Activated naive CD4-positive, alpha-beta T cell treated with anti-CD3 and anti-CD28 coated beads, Interleukin-2, amount 50 U/mL, for 72 hours (primary cell): ENCODE measurements around the gene FAM222A. TPM values are rescaled to one million over a fixed set of nuclear protein-coding genes. Genes with fewer than 3 reads are reported as not detected.

ENCODE experiments used
- ATAC-seq, 2 donors: fragments of 150-1000 bp; cut with Tn5 transposase; 2 replicates each; pipeline ENCODE4 v1.10.0; 2021; ENCODE audit warnings: mild to moderate bottlenecking in 2 of 2, moderate library complexity in 2 of 2
- DNase-seq, 2 donors: peaks; one replicate each; pipeline ENCODE4 v3.0.0; 2021 to 2022; ENCODE audit warnings: low spot score in 2 of 2
- H3K27ac Mint-ChIP-seq, 2 donors: one replicate each; pipeline ENCODE4 v1.8.0; 2022; ENCODE audit warnings: mild to moderate bottlenecking in 2 of 2, mixed read lengths in 2 of 2
- H3K36me3 Mint-ChIP-seq, 2 donors: one replicate each; pipeline ENCODE4 v1.8.0; 2022; ENCODE audit warnings: mixed read lengths in 2 of 2
- H3K9me3 Mint-ChIP-seq, 2 donors: one replicate each; pipeline ENCODE4 v1.8.0; 2022; ENCODE audit warnings: mixed read lengths in 2 of 2
- total RNA-seq, 2 donors: library from RNA; stranded (reverse); gene quantifications; one replicate each; pipeline ENCODE4 v1.2.3, GENCODE V29; 2022

The FAM222A gene
- total RNA-seq, 2 donors from 2014 or later = 0.18 to 1.2 TPM

DNA sequence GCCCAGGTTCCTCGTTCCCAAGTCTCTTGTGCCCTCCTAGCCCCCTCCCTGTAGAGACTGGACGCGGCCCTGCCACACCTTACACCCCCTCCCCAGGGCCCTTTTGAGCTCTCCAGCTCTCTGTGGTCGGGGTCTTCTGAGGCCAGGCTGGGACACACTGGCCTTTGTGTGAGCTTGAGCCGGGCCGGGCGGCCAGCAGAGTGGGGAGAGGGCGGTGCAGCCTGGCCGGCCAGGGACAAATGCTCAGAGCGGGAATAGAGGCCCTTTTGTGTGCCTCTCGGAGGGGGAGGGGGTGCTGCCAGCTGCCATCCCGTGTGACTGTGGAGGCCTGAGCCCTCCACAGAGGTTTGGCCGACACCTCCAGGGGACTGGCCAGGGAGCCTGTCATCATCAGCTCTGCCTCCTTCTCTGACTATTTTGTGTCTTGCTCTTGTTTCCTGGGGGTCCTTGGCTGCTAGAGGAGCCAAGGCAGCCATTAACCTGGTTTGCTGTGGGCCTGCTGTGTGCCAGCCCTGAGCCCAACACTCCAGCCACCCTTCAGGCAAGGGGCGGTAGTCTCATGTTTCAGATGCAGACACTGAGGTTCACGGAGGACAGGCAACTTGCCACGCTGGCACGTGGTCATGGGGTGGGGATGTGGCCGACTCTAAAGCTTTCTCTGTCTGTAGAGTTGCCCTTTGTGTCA, 13.6 kb downstream of the FAM222A start:
- no peaks in the 10 kb centered on the region for H3K9me3 Mint-ChIP-seq
- H3K36me3 Mint-ChIP-seq = no peaks in the 10 kb centered on the region
- ATAC-seq (no peak), DNase-seq (no peak)
- H3K27ac Mint-ChIP-seq = no peak overlapping the region

DNA sequence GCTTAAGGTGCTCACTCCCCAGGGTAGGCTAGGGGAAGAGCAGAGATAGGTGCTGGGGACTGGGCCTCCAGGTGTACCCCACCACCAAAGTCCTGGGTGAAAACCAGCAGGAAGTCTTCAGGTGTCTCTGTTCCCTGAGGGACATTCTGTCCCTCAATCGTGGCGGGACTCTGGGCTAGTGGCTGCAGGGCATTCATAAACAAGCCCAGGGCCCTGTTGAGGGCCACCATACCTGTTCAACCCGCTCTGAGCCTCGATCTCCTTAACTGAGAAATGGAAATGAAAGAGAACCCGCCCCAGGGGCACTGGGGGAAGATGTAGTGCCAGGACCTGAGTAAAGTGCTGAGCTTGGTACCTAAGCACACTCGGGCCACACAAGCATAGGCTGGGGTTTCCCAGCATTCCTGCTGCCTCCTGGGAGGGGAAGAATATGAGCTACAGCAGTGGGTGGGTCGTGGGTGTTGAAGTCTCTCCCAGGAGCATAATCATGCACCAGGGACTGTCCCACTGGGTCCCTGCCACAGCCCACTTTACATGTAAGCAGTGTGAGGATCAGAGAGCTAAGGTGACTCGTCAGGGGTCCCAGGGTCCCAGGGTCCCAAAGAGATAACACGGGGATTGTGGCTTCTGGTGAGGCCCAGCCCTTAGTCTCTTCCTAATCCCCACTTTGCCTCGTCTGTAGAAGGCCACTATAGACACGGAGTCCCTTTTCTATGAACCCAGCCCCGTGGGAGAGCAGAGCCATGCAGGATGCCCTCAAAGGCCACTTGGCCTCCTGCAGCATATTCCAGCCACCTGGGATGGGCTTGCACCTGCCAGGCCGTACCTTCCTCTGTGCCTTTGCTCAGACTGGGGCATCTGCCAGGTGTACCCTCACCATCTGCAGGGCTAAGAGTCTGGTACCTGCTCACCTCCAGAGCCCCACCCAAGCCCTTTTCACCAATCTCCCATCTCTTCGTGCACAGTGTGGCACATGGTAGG, 14.4 kb downstream of the FAM222A start:
- Mint-ChIP-seq H3K27ac (peak overlapping the region in 1 of 2 donors; percentile 70), H3K36me3 (no peaks in the 10 kb centered on the region), H3K9me3 (no peaks in the 10 kb centered on the region)
- ATAC-seq = no peak
- no peak for DNase-seq

DNA sequence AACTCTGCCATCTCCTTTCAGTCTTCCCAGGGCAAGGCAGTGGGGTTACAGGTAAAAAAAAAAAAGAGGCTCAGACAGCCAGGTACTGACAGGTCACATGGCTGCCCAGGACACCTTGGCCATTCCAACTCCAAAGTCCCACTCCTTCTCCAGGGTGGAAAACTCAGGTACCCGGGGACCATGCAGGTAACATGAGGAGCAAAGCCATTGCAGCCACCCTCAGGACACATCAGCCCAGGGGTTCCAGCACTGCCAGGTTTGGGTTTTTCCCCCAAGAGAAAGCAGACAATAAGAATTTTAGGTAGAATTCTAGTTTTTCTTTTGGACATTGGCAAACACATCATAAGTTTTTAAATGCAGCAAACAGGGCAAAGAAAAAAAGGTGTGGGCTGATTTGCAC, 15.3 kb downstream of the FAM222A start:
- no peak for DNase-seq
- no peaks in the 10 kb centered on the region for H3K36me3 Mint-ChIP-seq
- H3K27ac Mint-ChIP-seq = no peak overlapping the region
- no peaks in the 10 kb centered on the region for H3K9me3 Mint-ChIP-seq
- no peak for ATAC-seq

DNA sequence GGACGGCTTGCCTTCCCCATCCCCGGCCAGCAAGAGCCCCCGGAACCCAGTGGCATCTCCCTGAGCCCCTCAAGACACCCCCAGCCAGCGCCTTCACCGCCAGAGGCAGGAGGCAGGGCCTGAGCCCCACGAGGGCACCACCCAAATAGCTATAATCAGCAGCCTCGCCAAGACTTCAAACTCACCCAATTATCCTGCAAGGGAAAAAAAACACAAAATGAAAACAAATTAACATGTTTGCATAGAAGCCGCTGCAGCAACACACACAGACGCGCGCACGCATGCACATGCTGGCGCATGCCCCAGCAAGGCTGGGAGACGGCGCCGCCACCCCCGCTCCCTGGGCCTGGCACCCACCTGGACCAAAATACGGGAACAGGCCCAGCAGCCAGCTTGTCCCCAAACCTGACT, 15.8 kb downstream of the FAM222A start:
- no peak for DNase-seq
- Mint-ChIP-seq H3K36me3 (no peaks in the 10 kb centered on the region), H3K27ac (no peak overlapping the region), H3K9me3 (no peaks in the 10 kb centered on the region)
- ATAC-seq = no peak

DNA sequence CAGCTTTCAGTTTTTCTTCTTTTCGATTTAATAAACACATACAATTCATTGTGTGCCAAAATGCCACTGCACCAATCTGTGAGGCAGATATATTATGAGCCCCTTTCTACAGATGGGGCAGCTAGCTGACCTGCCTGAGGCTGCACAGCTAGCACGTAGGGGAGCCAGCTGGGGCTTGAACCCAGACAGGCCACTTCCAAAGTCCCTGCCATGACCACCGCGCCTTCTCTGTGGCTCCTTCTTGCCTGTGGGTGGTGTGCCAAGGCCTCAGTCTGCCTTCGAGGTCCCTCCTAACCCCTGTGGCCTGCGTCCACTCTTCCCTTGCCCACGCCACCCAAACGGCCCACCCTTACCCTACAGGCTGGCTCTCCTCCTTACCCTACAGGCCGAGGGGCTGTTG, 16.2 kb downstream of the FAM222A start:
- no peak overlapping the region for H3K27ac Mint-ChIP-seq
- no peaks in the 10 kb centered on the region for H3K9me3 Mint-ChIP-seq
- DNase-seq (no peak), ATAC-seq (no peak)
- H3K36me3 Mint-ChIP-seq = no peaks in the 10 kb centered on the region

DNA sequence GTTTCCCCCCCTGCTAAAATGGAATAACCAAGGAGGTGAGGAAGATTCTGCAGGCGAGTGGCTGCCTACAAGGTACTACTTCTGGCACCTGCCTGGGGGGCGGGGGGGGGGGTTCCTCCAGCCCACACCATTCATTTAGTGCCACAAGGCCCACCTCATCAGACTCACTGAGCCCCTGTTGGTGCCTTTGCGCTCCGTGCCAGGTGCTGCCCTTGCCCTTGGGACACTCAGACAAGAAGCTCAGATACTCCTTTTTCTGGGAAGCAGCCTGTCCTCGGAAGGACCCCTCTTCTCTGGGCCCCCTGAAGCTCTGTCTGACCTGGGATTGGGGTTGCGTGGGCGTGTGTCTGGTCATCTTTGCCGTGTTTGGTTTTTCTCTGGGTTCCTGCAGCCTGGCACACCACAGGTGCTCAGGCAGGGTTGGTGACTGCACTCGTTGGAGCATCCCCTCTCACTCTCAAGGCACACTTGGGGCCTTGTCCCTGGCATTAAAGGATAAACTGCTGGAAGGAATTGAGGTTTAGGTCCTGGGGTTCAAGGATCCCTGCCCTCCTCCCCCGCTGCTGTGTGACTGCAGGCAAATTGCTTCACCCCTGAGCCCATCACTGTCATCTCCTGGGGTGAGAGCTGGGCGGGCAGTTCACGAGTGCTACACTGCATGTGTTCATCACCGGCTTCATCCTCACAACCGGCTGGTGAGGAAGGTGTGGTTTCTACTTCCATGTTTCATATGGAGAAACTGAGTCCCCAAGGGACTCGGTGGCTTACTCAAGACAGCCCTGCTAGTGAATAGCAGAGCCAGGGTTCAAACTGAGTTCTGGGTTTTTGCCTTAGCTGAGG, 16.9 kb downstream of the FAM222A start:
- H3K36me3 Mint-ChIP-seq = no peaks in the 10 kb centered on the region
- H3K9me3 Mint-ChIP-seq = no peaks in the 10 kb centered on the region
- ATAC-seq = no peak
- DNase-seq = no peak
- H3K27ac Mint-ChIP-seq = no peak overlapping the region

DNA sequence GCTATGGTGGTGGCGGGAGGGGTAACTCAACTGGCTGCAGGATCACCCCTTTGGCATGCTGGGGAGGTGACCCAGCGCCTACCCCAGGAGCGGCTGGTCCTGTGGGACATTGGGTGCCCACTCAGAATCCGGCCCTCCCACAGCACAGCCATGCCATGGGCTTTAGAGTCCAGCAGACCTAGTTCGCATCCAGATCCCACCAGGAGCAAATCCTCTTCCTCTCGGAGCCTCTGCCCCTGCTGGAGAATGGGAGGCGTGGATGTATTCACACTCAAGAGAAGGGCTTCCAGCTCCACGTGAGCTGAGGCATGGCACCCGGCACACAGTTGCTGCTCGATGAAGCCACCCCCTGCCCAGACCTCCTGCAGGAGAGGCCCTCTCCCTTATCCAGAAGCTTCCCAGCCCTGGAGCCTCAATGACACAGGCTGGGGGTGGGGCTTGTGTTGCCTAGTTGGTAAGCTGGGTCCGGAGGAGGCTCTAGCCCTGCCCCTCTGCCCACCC, 17.7 kb downstream of the FAM222A start:
- no peaks in the 10 kb centered on the region for H3K36me3 Mint-ChIP-seq
- DNase-seq = peak in 1 of 2 donors; percentile 38
- H3K9me3 Mint-ChIP-seq = no peaks in the 10 kb centered on the region
- no peak for ATAC-seq
- H3K27ac Mint-ChIP-seq = no peak overlapping the region

DNA sequence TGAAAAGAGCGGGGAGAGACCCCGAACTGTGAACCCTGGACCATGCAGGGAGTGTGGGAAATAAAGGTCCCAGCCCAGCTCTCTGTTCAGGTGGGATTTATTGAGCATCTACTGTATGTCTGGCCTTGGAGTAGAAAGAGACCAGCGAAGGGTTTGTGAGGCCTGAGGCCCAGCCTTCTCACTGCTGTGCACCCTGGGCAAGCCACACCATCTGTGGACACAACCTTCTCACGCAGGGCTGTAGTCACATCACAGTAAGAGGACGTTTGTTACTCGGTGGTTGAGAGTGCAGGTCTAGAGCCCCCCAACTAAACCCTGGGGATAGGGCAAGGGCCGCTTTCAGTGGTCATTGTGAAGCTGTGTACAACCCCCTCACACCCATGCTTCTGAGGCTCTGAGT, 18.2 kb downstream of the FAM222A start:
- H3K27ac Mint-ChIP-seq = no peak overlapping the region
- H3K9me3 Mint-ChIP-seq = no peaks in the 10 kb centered on the region
- DNase-seq = no peak
- H3K36me3 Mint-ChIP-seq = no peaks in the 10 kb centered on the region
- ATAC-seq = no peak

DNA sequence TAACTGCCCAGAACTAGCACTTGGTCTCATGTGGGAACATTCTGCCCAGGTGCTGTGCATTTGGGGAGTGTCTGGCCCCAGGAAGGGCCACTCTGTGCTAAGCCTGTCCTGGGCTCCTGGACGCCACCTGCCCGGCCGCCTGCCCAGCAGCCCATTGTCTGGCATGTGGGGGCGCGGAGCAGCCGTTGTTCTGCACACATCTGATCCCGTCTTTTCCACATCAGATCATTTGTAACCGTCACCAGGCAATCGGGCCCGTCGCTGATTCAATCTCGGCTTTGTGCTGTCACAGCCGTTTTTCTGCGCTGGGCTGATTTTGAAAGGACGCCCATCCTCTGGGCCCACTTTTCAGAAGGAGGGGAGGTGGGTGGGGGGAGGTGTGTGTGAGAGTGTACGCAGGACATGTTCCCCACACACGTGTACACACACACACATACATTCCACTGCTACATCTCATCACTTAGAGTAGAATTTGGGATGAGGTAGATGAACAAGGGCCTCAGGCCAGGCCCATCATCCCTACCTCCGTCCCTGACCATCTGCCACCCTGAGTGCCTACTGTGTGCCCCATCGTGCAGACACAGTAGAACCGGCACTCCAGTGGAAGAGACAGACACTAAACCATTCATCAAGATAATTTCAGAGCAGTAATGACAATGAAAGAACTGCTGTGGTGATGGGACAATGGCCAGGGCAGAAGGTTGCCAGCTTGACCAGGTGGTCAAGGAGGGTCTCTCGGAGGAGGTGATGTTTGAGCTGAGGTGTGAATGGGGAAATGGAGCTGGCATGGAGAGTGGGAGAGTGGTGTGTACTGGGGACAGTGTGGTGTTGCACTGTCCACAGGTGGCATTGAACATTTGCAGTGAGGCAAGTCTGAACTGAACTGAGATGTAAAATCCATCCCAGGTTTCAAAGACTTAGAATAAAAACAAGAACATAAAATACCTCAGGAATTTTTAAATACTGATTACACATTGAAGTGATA, 19.0 kb downstream of the FAM222A start:
- DNase-seq (peak in 1 of 2 donors; percentile 25), ATAC-seq (no peak)
- Mint-ChIP-seq H3K9me3 (no peaks in the 10 kb centered on the region), H3K27ac (no peak overlapping the region), H3K36me3 (no peaks in the 10 kb centered on the region)

DNA sequence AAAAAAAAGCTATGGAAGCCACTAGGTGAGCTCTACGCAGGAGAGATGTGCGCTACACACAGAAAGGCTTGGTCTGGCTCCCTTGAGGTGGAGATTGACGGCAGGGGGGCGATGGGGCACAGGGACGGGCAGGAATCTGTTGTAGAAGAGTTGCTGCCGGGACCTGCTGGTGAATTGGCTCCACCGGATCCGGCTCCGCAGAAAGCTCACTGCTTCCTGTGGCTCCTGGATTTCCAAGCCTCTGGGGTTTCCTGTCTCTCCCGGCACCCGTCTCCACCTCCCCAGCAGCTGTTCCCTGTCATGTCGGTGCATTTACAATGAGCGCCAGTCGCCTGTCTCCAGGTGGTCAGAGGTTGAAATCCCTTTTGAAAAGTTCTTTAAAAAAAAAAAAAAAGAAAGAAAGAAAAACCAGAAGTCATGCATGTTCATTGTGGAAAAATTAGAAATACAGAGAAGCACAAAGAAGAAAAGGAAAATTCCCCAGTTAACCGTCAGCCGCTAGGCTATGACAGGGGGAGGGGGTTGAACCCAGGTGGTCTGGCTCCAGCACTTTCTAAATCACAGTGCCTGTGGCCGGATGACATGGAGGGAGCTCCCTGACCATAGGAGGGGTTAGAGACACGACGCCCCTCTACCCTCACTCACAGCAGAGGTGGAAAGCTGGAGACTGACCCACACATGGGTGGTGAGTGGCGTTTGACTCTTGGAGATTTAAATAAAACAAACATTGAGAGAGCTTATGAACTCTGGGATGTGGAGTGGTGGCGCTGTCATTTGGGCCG, 20.8 kb downstream of the FAM222A start:
- DNase-seq (no peak), ATAC-seq (no peak)
- Mint-ChIP-seq H3K27ac (no peak overlapping the region), H3K9me3 (no peaks in the 10 kb centered on the region), H3K36me3 (no peaks in the 10 kb centered on the region)

DNA sequence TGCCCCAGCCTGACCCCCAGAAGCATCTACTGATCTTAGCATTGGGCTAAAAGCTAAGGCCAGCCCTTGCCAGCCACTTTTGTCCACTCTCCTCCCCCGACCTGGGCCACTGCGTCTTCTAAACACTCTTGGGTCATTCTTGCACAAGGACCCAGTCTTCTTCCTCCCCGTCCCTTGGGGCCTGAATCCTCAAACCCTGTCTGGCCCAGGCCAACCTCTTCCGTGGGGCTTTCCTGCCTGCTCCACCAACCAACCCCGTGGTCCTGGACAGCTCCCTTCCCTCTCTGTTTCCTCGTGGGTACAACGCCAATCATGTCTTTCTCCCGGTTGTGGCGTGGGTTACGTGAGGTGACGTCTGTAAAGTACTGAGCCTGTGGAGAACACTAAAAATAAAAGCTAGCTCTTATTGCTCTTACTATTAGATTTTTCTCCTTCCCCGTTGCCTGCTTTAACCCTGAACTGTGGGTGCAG, 21.5 kb downstream of the FAM222A start:
- DNase-seq (no peak), ATAC-seq (no peak)
- H3K36me3 Mint-ChIP-seq = no peaks in the 10 kb centered on the region
- H3K9me3 Mint-ChIP-seq = no peaks in the 10 kb centered on the region
- H3K27ac Mint-ChIP-seq = no peak overlapping the region

DNA sequence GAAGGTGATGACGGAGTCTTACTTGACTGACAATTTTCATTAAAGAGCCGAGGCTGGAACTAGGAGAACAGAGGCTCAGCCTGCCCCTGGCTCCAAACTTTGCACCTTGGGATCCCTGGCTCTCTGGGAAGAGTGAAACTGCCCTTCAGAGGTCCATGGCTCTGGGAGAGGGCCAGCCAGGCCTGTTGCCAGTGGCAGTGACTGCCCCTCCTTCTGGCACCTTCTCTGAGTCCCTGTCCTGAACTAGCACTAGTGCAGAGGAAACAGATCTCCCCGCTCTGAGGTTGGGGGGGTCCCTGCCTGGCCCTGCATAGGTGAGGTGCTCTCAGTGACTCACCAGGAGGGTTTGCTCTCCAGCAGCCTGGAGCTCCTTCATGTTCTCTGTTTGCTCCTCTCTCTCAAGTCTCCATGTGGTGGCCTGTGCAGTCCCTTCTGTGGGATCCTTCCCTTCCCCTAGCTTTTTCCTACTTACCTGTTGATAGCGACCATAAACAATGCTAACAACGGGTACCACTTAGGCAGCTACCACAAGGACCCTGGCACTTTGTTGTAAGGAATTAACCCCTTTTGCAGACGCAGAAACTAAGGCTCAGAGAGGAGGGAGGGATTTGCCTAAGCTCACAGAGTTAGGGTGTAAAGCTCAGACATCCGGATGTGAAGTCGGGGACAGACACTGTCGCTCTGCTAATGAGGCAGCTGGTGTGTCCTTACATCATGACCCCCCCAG, 22.4 kb downstream of the FAM222A start:
- H3K9me3 Mint-ChIP-seq = no peaks in the 10 kb centered on the region
- ATAC-seq (no peak), DNase-seq (peak in 1 of 2 donors; percentile 35)
- no peak overlapping the region for H3K27ac Mint-ChIP-seq
- H3K36me3 Mint-ChIP-seq = no peaks in the 10 kb centered on the region

DNA sequence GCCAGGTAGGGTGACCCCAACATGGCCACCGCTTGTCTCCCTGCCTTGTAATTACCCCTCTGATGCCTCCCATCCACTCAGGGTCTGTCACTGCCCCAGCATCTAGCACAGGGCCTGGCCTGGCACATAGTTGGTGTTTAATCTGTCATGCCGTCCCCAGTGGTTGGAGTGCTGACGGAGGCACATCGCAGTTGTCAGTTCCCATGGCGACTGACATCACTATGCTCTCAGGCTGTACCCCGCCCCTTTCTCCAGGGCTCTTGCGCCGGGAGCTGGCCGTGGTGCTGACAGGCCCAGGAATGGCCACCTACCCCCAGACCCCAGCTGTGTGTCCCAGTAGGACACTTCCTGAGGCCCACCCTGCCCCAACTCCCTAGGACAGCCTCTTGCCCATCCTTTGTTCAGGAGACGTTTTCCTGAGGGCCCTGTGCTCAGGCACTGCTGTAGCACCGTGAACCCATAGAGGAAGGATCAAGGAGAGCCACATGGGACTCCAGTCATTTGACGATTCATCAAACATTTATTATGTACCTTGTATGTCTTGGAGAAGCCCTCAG, 23.0 kb downstream of the FAM222A start:
- peak in 1 of 2 donors; percentile 43 for DNase-seq
- no peaks in the 10 kb centered on the region for H3K36me3 Mint-ChIP-seq
- no peak overlapping the region for H3K27ac Mint-ChIP-seq
- ATAC-seq = peak in 1 of 2 donors; percentile 32
- no peaks in the 10 kb centered on the region for H3K9me3 Mint-ChIP-seq

DNA sequence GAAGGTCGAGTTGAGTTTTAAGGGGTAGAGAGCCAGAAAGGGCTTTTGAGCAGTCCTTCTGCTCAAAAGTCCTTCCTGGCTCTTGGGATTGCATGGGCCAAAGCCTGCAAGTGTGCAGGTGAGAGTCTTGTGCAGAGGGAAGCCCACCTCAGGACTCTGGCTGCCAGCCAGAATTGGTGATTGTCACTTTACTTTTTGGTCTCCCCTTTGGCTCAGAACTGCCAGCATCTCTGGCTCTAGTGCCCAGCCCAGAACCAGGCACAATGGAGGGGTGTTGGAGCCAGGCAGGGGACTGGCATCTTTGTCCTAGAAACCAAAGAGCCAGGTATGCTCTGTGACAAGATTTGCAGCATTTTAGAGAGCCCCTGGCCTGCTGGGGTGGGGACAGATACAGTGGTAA, 23.5 kb downstream of the FAM222A start:
- ATAC-seq = no peak
- DNase-seq = no peak
- no peaks in the 10 kb centered on the region for H3K9me3 Mint-ChIP-seq
- no peaks in the 10 kb centered on the region for H3K36me3 Mint-ChIP-seq
- no peak overlapping the region for H3K27ac Mint-ChIP-seq
